ENCODE data around the gene UFD1. TPM values are rescaled to one million over a fixed set of nuclear protein-coding genes. Genes with fewer than 3 reads are reported as not detected.

UFD1 gene
- total and polyA plus RNA-seq, 2 experiments from 2014 or later = 51.5 to 79.1 TPM

DNA sequence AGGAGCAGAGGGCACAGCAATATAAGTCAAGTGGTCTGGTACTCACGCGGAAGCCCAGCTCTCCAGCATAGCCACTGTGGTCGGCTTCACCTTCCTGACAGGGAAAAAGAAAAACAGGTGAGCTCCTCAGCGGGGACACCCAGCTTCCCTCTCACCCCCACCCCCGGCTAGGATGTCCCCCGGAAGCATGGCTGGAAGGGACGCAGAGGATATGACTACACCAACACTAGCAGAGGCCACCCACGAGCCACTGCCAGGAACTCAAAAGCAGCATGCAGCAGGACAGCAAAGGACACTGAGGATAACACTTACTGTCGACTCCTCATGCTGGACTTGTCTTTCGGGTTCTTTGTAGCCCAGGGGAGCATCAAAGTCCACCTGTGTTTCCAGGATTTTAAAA is 22.5 kb downstream of the UFD1 start:
- no peak overlapping the region for H3K4me2 ChIP-seq
- no peaks in the 10 kb centered on the region for H3K36me3 ChIP-seq (replicated peaks; ENCODE audit: insufficient read depth, low read depth)
- H3K27ac ChIP-seq = no peak overlapping the region
- H2AFZ ChIP-seq = no peak overlapping the region
- H3K9me3 ChIP-seq (ENCODE audit: low read depth) = no peaks in the 10 kb centered on the region
- no peaks in the 10 kb centered on the region for H4K20me1 ChIP-seq (ENCODE audit: insufficient read depth, poor library complexity, severe bottlenecking)
- H3K27me3 ChIP-seq = no peaks in the 10 kb centered on the region
- H3K4me1 ChIP-seq (ENCODE audit: insufficient read depth) = no peaks in the 10 kb centered on the region
- no peaks in the 10 kb centered on the region for H3K9me2 ChIP-seq (replicated peaks; ENCODE audit: insufficient read depth)
- 97% methylated on average over 10 of the region's 10 CpGs for WGBS (ENCODE audit: low lambda C conversion rate, missing lambda C conversion rate)
- H3K79me2 ChIP-seq = no peaks in the 10 kb centered on the region
- no peak for DNase-seq (ENCODE audit: low spot score)
- TF ChIP-seq, protein P1, sequence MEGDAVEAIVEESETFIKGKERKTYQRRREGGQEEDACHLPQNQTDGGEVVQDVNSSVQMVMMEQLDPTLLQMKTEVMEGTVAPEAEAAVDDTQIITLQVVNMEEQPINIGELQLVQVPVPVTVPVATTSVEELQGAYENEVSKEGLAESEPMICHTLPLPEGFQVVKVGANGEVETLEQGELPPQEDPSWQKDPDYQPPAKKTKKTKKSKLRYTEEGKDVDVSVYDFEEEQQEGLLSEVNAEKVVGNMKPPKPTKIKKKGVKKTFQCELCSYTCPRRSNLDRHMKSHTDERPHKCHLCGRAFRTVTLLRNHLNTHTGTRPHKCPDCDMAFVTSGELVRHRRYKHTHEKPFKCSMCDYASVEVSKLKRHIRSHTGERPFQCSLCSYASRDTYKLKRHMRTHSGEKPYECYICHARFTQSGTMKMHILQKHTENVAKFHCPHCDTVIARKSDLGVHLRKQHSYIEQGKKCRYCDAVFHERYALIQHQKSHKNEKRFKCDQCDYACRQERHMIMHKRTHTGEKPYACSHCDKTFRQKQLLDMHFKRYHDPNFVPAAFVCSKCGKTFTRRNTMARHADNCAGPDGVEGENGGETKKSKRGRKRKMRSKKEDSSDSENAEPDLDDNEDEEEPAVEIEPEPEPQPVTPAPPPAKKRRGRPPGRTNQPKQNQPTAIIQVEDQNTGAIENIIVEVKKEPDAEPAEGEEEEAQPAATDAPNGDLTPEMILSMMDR (IDR thresholded peaks at IDR 0.05; ENCODE audit: poor library complexity) = no peak
- TF ChIP-seq EZH2phosphoT487 (IDR thresholded peaks at IDR 0.05; ENCODE audit: low read depth, severe bottlenecking, unreplicated experiment) = no peak
- H3K4me3 ChIP-seq = no peak overlapping the region

DNA sequence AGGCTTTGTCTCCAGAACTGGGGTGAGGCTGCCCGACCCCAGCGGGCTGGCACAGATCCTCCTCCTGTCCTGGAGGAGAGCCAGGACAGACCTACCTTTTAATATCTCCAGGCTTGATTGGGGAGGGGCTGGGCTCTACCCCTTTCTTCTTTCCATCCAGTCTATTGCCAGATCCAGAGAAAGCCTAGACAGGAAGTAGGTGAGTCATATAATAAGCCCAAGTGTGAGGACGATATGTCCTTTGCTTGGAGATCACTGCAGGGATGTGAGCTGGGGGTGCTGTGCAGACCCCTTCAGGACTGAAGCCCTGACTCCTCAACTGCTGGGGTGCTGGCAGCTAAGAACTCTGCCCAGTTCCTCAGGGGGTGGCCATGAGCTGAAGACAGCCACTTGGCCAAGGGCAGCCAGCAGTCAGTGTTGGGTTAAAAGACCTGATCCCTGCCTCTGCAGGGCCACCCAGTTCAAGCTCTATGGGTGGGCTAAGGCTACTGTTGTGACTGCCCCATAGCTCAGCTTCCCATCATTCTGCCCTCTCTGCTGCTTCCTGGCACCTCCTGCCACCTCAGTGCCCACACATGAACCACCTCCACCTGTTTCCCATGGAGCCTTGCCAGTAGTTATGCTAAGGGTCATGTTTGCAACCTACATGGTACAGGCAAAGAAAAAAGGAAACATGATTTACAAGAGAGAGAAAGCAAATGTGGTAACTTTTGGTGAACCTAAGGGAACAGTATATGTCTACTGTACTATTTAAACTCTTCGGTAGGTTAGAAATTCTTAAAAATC is 23.2 kb downstream of the UFD1 start:
- WGBS (ENCODE audit: low lambda C conversion rate, missing lambda C conversion rate) = 93% methylated on average over 4 of the region's 4 CpGs
- DNase-seq (ENCODE audit: low spot score) = no peak
- TF ChIP-seq, protein P1 (IDR thresholded peaks at IDR 0.05; ENCODE audit: poor library complexity) = no peak
- TF ChIP-seq EZH2phosphoT487 (IDR thresholded peaks at IDR 0.05; ENCODE audit: low read depth, severe bottlenecking, unreplicated experiment) (no peak), EZH2 (IDR thresholded peaks at IDR 0.05; ENCODE audit: borderline replicate concordance) (no peak)
- Histone ChIP-seq H4K20me1 (ENCODE audit: insufficient read depth, poor library complexity, severe bottlenecking) (no peaks in the 10 kb centered on the region), H3K4me3 (no peak overlapping the region), H3K4me1 (ENCODE audit: insufficient read depth) (no peaks in the 10 kb centered on the region), H2AFZ (no peak overlapping the region), H3K27me3 (no peaks in the 10 kb centered on the region), H3K36me3 (replicated peaks; ENCODE audit: insufficient read depth, low read depth) (no peaks in the 10 kb centered on the region), H3K4me2 (no peak overlapping the region), H3K79me2 (no peaks in the 10 kb centered on the region), H3K9me3 (ENCODE audit: low read depth) (no peaks in the 10 kb centered on the region), H3K9me2 (replicated peaks; ENCODE audit: insufficient read depth) (no peaks in the 10 kb centered on the region), H3K27ac (no peak overlapping the region)

DNA sequence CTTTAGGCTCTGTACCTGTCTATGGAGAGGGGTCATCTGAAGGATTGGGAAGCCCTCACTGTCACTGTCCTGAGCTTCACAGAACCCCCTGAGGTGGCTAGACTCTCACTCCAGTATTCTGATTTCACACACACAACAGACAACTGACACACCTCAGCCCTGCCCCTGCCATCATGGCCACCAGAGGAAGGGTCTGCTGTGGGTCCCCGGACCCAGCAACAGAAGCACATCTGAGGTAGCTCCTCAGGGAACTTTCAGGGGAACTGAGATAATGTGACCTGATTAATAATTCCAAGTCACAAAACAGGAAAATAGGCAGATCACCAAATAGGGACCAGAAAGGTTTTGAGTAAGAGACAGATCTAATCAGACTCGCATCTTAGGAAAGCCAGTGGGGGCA is 24.0 kb downstream of the UFD1 start:
- Histone ChIP-seq H4K20me1 (ENCODE audit: insufficient read depth, poor library complexity, severe bottlenecking) (no peaks in the 10 kb centered on the region), H3K4me1 (ENCODE audit: insufficient read depth) (no peaks in the 10 kb centered on the region), H3K27me3 (no peaks in the 10 kb centered on the region), H3K79me2 (no peaks in the 10 kb centered on the region), H3K36me3 (replicated peaks; ENCODE audit: insufficient read depth, low read depth) (no peaks in the 10 kb centered on the region), H2AFZ (no peak overlapping the region), H3K9me2 (replicated peaks; ENCODE audit: insufficient read depth) (no peaks in the 10 kb centered on the region), H3K4me3 (no peak overlapping the region), H3K27ac (no peak overlapping the region), H3K4me2 (no peak overlapping the region), H3K9me3 (ENCODE audit: low read depth) (no peaks in the 10 kb centered on the region)
- DNase-seq (ENCODE audit: low spot score) = no peak
- 96% methylated on average over 2 of the region's 2 CpGs for WGBS (ENCODE audit: low lambda C conversion rate, missing lambda C conversion rate)
- TF ChIP-seq EZH2 (IDR thresholded peaks at IDR 0.05; ENCODE audit: borderline replicate concordance) = no peak
- TF ChIP-seq, protein P1 (IDR thresholded peaks at IDR 0.05; ENCODE audit: poor library complexity) = no peak
- no peak for TF ChIP-seq EZH2phosphoT487 (IDR thresholded peaks at IDR 0.05; ENCODE audit: low read depth, severe bottlenecking, unreplicated experiment)
